CD4-positive, alpha-beta T cell treated with Interleukin-4 for 1 hour (primary cell): Measurements from ENCODE around the gene RIT2.

ENCODE experiments used
- DNase-seq, 2 donors: peaks; one replicate each; pipeline ENCODE4 v3.0.0-alpha.2; 2020 to 2022

The RIT2 gene

GRCh38 chr18:43080671-43081070, 34.8 kb downstream of the RIT2 start:
- no peak for DNase-seq

- no peak for DNase-seq
These were observed 36.1 kb downstream of the RIT2 start for GRCh38 chr18:43079422-43079821.

GRCh38 chr18:43078478-43079092, 36.9 kb downstream of the RIT2 start:
- DNase-seq, result no peak

- DNase-seq, result no peak
These were observed 37.8 kb downstream of the RIT2 start for GRCh38 chr18:43077510-43078308.

GRCh38 chr18:43073771-43074170, 41.7 kb downstream of the RIT2 start:
- no peak for DNase-seq

- DNase-seq, result no peak
These were observed 46.7 kb downstream of the RIT2 start for GRCh38 chr18:43068781-43069180.

- DNase-seq, result no peak
These were observed 47.9 kb downstream of the RIT2 start for GRCh38 chr18:43067570-43067969.

- DNase-seq, result no peak
These were observed 53.7 kb downstream of the RIT2 start for GRCh38 chr18:43061816-43062215.

GRCh38 chr18:43061318-43061717, 54.2 kb downstream of the RIT2 start:
- DNase-seq, result no peak

- no peak for DNase-seq
These were observed 55.5 kb downstream of the RIT2 start for GRCh38 chr18:43060020-43060419.

- no peak for DNase-seq
These were observed 60.5 kb downstream of the RIT2 start for GRCh38 chr18:43054815-43055519.

- no peak for DNase-seq
These were observed 66.5 kb downstream of the RIT2 start for GRCh38 chr18:43049021-43049420.

- no peak for DNase-seq
These were observed 69.2 kb downstream of the RIT2 start for GRCh38 chr18:43046322-43046721.

GRCh38 chr18:43043626-43044025, 71.9 kb downstream of the RIT2 start:
- no peak for DNase-seq

GRCh38 chr18:43040281-43040680, 75.2 kb downstream of the RIT2 start:
- no peak for DNase-seq

GRCh38 chr18:43034683-43035500, 80.6 kb downstream of the RIT2 start:
- DNase-seq, result no peak

GRCh38 chr18:43031169-43031568, 84.3 kb downstream of the RIT2 start:
- DNase-seq, result no peak

GRCh38 chr18:43029414-43029813, 86.1 kb downstream of the RIT2 start:
- DNase-seq, result no peak

GRCh38 chr18:43022874-43023273, 92.6 kb downstream of the RIT2 start:
- DNase-seq, result no peak

- no peak for DNase-seq
These were observed 97.9 kb downstream of the RIT2 start for GRCh38 chr18:43017622-43018021.

- DNase-seq, result no peak
These were observed 102.0 kb downstream of the RIT2 start for GRCh38 chr18:43013486-43013885.

- DNase-seq, result no peak
These were observed 102.5 kb downstream of the RIT2 start for GRCh38 chr18:43012951-43013350.

GRCh38 chr18:43010611-43011010, 104.9 kb downstream of the RIT2 start:
- DNase-seq, result no peak
